HG03108 (cell line): ENCODE results near the gene POLL.

Source experiments
- ATAC-seq: cut with Tn5 transposase; IDR thresholded peaks from one replicate; pipeline ENCODE4 v1.9.1; 2021; ENCODE audit warnings: moderate library complexity; ENCODE audit not compliant: unreplicated experiment

Gene POLL

DNA sequence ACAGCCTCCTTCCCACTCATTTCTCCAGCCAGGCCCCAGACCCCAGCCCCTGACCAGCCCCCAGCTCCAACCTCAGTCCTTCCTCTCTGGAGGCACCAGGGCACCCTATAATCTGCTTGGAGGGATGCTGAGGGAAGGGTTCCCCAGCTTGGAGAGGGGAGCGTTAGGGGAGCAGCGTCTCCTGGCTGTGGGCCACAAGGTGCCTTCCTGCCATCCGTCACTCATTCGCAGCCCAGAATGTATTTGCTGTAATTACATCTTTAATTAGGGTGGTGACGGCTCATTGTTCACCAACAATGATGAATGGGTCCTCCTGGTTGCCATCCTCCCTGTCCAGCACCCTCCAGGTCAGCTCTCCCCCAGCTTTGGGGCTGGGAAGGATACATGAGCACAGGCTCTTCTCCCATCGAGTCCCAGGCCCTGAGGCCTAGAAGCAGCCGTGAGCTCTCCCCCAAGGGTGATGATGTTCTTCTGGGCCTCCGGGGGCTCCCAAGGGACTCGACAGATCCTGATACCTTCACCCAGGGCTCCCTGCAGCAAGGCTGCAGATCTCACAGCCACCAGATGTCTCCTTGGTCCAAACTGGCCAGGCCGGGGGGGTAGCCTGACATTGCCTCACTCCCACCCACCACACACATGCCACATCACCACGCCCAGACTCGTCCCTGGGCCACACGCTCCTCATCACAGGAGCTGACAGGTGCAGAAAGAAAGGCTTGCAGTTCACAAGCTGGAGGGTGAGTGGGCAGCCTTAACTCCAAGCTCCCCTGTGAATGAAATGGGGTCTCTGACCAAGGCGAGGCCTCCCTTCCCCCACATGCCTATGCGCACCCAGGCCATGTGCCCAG, 26.8 kb downstream of the POLL start:
- ATAC-seq, result no peak

DNA sequence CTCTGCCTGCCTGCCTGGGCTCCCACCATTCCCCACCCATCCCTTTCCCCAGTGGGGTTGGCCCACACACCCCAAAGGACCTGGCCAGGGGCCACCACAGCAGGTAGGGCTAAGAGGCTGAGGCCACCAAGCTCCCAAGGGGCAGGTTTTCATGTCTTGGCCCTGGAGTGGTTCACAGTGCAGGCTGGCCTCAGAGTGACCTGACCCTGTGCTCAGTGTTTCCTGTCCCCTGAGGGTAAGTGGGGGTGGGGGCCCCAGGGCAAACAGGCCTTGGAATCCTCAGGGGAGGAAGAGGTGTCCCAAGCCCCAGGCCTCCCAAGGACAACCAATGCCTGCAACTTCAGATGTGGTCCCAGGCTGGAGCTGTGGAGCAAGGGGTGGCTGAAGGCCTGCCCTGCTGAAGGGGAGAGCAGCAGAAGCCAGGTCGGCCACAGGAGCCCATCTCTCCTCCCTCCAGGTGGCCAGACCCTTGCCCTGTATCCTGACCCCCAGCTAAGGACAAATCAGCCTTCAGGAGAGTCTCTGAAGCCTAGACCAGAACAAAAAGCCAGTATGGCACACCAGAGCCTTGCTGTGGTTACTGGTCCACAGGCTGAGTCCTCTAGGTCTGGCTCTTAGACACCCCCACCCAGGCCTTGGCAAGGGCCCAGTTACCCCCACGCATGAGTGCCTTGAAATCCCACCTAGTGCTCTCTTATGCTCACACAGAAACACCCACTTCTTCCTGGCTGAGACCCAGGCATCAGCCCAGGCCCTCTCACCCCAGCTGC, 27.6 kb downstream of the POLL start:
- ATAC-seq, result no peak

DNA sequence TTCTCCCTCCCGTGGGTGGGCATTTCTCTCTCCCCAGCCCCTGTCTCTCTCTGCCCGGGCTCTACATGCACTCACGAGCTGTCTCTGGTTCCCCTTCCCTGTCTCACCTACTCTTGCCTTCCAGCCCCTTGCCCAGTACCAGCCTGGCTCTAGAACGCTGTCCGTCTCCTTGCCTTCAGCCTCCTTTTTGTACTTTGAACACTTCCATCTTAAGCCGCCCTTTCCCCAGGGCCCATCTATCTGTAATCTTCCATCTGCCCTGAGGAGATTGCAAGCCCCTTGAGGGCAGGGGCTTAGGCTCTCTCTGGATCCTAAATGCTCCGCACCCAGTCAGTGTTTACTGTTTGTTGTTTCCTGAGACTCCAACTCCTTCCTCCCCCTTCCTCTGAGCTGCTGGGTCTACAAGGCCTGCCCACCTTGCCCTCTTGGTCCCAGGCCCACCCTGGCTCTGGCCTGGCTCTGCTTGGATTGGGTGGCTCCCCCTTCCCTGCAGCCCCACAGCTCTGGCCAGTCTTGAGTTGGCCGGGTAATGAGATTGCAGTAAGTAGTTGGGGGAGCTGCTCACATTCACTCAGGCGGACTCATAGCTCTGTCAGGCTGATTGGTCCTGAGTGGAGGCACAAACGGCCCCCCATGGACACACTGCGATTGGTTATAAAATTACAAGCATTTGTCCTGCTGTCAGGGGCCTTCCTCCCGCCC, 28.3 kb downstream of the POLL start:
- no peak for ATAC-seq

DNA sequence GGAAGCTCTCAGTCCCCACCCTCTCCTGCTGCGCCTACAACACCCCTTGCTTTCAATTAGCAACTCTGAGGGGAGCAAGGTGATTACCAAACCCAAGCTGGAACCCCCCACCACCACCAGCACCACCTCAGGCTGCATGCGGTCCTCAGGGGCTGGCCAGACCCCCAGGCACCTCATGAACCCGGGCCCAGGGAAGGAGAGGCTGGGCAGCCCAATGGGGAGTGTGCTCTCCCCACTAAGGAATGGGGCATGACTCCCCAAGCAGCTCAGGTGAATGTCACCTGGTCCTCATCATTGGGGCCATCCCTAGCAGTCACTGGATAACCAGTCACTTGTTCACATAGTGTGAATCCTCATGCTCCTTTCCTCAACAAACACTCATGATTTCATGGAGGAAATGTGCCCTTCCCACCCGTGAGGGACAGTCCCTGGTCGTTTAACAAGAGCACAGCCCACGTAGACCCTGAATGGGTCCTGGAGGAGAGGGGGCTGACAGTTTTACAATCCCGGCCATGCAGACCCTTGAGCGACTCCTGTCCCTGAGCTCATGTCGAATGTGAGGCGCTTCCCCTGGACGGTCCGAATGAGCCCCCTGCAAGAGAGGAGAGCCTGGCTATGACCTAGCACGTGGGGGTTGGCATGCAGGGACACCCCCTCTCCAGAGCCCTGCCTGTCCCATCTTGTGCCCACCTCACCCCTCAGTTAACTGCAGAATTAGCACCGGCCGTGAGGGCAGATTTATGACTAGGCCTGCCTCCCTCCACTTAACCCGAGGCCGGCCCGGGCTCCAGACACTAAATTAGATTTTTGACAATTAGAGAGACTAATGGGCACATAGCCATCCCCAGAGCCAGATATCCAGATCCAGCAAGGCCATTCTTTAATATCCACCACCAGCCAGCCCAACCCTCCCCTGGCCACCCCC, 29.1 kb downstream of the POLL start:
- no peak for ATAC-seq

DNA sequence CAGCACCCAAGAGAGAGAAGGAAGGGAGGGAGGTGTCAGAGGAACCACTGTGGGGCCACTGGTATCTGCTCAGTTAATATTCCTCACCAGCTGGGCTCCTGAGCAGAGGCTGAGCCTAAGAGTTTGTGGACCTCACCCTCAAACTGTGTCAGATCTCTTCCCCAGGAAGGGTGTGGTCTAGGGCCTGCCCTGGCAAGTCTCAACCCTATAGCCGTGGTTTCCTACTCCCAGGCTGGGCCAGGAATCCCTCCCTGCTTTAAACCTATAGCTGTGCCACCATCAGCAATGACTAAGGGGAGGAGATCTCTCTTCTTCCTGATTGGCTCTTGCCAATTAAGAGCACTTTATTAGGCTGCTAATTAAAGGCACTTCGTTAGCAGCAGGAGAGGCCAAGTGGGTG, 29.9 kb downstream of the POLL start:
- no peak for ATAC-seq

DNA sequence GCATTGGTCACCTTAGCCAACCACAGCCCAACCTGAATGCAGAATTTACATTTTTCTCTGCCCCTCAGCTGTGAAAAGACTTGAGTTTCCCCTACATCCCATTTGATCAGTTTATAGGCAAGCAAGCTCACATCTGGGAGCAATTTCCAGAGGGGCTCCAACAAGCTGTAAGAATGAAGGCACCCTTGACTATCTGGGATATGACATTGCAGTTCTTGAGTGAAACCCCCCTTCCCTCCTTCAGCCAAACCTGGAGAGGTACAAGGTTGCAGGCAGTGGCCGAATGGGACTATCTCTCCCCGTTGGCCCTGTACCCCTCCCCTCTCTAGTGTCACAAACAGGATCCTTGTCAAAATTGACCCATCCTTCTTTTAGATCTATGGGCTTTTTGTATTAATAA, 30.5 kb downstream of the POLL start:
- no peak for ATAC-seq

DNA sequence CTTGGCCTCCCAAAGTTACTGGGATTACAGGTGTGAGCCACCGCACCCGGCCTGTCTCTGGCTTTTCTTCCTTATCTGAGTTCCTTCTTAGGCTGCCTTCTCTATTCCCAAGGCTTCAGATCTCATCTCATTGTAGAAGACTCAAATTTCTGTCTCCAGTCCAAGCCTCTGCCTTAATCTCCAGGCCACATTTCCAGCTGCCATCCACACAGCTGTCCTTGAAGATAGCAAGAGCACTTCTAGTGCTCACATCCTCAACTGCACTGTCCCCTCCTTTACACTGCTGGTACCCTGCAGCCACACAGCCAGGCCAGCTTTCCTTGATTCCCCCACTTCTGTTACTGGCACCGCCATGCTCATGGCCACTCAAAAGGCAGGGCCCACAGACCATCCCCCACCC, 35.6 kb downstream of the POLL start:
- ATAC-seq, result no peak

DNA sequence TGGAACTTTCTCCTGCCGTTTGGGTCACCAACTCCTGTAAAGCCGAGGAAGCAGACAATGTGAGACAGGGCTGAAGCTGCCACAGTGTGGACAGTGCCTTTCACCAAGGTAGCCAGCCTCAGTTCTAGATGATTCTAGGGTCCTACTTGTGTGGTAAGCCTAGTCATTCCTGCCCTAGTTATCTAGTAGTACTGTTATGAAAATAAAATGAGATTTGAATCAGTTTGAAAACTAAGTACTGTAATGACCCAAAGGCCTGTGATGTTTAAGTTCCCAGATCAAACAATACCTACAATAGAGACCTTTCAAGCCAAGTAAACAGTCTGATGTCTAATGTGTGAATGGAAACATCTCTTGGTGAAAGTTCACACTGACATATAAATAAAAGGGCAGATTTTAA, 37.1 kb downstream of the POLL start:
- no peak for ATAC-seq

DNA sequence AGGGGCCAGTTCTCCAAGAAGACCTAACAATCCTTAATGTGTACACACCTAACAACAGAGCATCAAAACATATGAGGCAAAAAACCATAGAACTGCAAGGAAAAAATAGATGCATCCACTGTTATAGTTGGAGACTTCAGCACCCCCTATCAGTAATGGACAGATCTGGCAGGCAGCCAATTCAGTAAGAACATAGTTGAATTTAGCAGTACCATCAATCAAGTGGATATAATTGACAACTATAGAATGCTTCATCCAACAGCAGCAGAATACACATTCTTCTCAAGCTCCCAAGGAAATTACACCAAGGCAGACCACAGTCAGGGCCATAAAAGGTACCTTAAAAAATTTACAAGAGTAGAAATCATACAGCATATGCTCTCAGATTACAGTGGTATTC, 42.2 kb downstream of the POLL start:
- no peak for ATAC-seq

DNA sequence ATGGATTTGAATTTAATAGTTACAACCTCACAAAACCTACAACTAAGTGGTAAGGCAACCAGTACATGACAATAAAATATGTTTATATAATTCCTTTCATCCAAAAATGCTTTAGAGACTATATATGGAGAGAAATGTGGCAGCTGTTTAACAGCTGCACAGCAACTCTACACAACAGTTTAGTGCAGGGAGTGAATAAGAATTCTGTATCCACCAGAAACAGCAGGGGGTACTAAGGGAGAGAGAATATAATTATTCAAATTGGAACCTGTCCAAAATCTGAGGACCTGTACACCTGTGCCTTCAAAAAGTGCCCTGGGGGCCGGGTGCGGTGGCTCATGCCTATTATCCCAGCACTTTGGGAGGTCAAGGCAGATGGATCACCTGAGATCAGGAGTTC, 49.6 kb downstream of the POLL start:
- ATAC-seq, result no peak

DNA sequence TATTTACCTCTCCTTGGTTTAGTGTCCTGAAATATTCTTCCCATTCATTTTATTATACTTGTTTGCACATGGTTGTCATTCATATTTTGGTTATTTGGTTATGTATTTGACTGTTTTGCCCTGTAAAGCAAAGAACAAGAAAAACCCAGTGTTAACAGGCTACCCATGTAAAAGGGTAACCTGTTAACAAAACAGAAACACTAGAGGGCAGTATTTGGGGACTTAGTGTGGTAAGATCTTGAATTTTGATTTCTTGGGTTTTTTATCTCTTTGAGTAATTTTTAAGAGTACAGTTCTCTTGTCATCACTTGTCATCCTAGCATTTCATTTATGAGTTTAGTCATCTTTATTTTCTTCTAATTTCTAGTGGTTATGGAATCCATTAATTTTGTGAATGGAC, 51.3 kb downstream of the POLL start:
- no peak for ATAC-seq

DNA sequence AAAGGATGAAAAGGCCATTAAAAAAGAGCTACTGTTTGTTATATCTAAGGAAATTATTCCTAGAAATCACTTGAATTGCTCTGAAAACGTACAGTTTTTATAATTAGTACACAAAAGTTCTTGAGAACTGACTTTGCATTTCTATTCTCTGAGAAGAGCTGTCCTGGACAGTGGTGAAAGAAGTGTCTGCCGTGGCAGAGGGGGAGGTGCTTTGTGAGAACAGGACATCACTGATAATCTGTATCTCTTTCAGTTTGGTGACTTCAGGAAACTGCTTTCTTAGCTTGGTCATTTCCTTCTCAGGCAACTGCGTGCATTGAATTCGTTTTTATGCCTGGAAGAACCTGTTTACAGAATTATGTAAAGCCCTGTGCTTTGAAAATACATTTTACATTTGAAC, 52.1 kb downstream of the POLL start:
- ATAC-seq, result no peak

DNA sequence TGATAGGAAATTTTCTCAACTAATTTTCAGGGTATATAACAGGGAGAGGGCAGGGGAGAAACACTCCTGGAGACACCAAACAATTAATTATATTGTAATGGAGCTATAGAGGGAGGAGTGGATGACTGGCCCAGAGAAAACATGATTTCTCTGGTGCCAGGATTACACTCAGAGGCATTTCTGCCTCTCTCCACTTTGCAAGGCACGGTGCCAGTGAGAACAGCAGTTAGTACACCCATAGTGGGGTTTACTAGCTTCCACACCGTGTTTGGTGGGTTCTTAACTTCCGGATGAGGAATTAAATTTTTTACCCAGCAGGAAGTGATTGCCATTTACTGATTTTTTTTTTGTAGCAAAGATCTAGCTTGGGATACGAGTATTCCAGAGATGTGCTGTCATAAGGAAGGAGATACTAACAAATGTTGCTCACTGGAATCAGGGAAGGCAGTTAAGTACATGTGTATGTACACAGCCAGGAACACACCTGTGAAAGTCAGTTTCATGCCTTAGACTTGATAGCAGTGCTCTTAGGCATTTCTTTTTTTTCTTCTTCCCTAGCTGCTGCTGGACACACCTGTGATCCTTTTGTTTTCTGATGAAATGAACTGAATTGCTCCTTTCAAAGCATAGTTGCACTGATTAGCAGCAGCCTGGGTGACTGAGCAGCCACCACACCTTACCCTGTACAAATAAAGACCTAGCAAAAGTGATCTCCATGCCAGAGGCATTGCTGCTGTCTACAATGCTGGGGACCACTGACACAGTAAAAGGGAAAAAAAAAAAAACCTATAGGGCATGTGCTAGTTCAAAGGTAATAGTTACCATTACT, 58.1 kb downstream of the POLL start:
- no peak for ATAC-seq

DNA sequence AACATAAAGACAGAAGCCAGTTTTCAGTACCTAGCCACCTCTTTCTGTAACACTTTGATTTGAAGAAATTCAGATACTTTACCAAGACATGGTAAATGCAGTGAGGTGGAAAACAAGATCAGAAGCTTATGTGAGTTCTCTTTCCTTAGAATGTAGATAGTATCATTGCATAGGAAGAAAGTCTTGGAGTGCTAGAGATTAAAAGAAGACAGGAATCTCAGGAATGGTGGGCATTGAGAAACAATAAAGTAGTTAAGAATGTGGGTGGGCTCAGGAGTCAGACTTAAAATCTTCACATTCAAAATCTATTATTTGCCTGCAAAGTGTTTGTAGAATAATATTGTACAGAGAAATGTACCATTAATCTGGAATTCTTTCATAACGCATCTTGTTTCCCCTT, 58.9 kb downstream of the POLL start:
- ATAC-seq, result no peak
